CD4-positive, alpha-beta T cell (primary cell): ENCODE results near the gene HMCN1. TPM values are rescaled to one million over a fixed set of nuclear protein-coding genes. Genes with fewer than 3 reads are reported as not detected.

ENCODE experiments used
- ATAC-seq: fragments of 200-7000 bp; cut with Tn5 transposase; one replicate; pipeline ENCODE4 v1.10.0; 2022; ENCODE audit warnings: mild to moderate bottlenecking; ENCODE audit not compliant: poor library complexity
- CTCF ChIA-PET: fragments of 350-600 bp; sonication (Branson Sonifier 250); formaldehyde crosslinking; loops from one replicate; lab custom pipeline; 2021; ENCODE audit warnings: antibody characterized with exemption, inconsistent platforms; lab: Charles Lee
- POLR2A ChIA-PET: fragments of 350-600 bp; sonication (Branson Sonifier 250); formaldehyde crosslinking; loops from one replicate; lab custom pipeline; 2021; ENCODE audit warnings: antibody characterized with exemption, inconsistent platforms; lab: Charles Lee
- DNase-seq, 14 experiments: peaks; one replicate each; pipeline ENCODE4 v3.0.0-alpha.2; 2013 to 2020; ENCODE audit warnings: mixed read lengths in 2 of 14
- H3K27ac ChIP-seq, 2 donors: one replicate each; pipeline versions ENCODE4 v1.5.1 to v1.7.0; 2013; ENCODE audit warnings: low read length in 2 of 2, low read depth in 1 of 2, mild to moderate bottlenecking in 1 of 2
- H3K27me3 ChIP-seq, 2 experiments: 1 replicate in 1 of 2; 2 replicates in 1 of 2; pipeline versions ENCODE4 v1.6.1 to v1.7.0; 2013; ENCODE audit warnings: low read length in 2 of 2, control low read depth in 1 of 2, mild to moderate bottlenecking in 1 of 2, moderate library complexity in 1 of 2; ENCODE audit not compliant: insufficient read depth in 2 of 2, control insufficient read depth in 1 of 2
- H3K36me3 ChIP-seq: one replicate; pipeline ENCODE4 v1.6.1; 2013; ENCODE audit warnings: low read length, control low read depth; ENCODE audit not compliant: insufficient read depth
- H3K4me1 ChIP-seq: one replicate; pipeline ENCODE4 v1.6.1; 2013; ENCODE audit warnings: low read length, control low read depth; ENCODE audit not compliant: insufficient read depth
- H3K4me3 ChIP-seq: one replicate; pipeline ENCODE4 v1.5.1; 2013; ENCODE audit warnings: mild to moderate bottlenecking, low read length, moderate library complexity
- H3K9me3 ChIP-seq, 2 experiments: 1 replicate in 1 of 2; 2 replicates in 1 of 2; pipeline versions ENCODE4 v1.6.1 to v1.7.0; 2013; ENCODE audit warnings: low read length in 2 of 2, mild to moderate bottlenecking in 2 of 2, control low read depth in 1 of 2, moderate library complexity in 1 of 2; ENCODE audit not compliant: control insufficient read depth in 1 of 2, insufficient read depth in 1 of 2
- H3K27ac Mint-ChIP-seq: one replicate; pipeline ENCODE4 v1.8.0; 2020; ENCODE audit warnings: mixed read lengths
- H3K27me3 Mint-ChIP-seq: one replicate; pipeline ENCODE4 v1.8.0; 2021; ENCODE audit warnings: mixed read lengths
- H3K36me3 Mint-ChIP-seq: one replicate; pipeline ENCODE4 v1.8.0; 2021; ENCODE audit warnings: low read depth, mixed read lengths
- H3K4me1 Mint-ChIP-seq: one replicate; pipeline ENCODE4 v1.8.0; 2021; ENCODE audit warnings: low read depth, mixed read lengths
- H3K4me3 Mint-ChIP-seq: one replicate; pipeline ENCODE4 v1.8.0; 2020; ENCODE audit warnings: mild to moderate bottlenecking, mixed read lengths
- H3K9me3 Mint-ChIP-seq: one replicate; pipeline ENCODE4 v1.8.0; 2020; ENCODE audit warnings: mixed read lengths
- intact Hi-C, 2 experiments: fragments of 100-400 bp; cut with DNase I in 1 of 2; cut with micrococcal nuclease in 1 of 2; formaldehyde crosslinking; loops; one replicate each; pipeline versions ENCODE4 v1.15.1 to v1.9.0; 2023 to 2025; cut with DNase I, micrococcal nuclease
- total RNA-seq, 174 experiments: library from RNA in 2 of 174; stranded (reverse) in 2 of 174; gene quantifications; one replicate each; pipeline ENCODE4 v1.2.3 and lab custom pipeline; 2021 to 2026
- TF ChIP-seq, protein P1 (sequence below): fragments of 200-600 bp; IDR thresholded peaks from one replicate; pipeline ENCODE4 v1.8.0; 2022; ENCODE audit warnings: antibody characterized with exemption, mild to moderate bottlenecking

HMCN1 gene
- total RNA-seq, 2 experiments from 2014 or later: 0.14 TPM

DNA sequence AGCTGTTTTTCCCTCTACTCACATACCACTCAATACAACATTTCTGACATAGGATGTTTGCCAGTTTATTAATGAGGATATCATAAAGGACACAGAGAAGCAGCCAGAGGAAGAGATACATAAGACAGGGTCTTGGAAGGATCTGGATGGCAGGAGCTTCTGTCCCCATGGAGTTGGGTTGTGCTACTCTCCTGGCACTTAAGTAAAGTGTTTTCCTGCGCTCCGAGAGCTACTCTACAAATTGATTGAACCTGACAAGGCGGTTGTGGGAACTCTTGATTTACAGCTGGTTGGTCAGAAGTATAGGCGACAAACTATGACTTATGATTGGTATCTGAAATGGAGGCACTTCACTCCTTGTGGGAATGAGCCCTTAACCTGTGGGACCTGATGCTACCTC, 208.8 kb downstream of the HMCN1 start:
- H3K4me1 ChIP-seq: no peaks in the 10 kb centered on the region
- H3K4me3 ChIP-seq: no peak overlapping the region
- DNase-seq (no peak), ATAC-seq (no peak)
- H3K27me3 ChIP-seq: no peaks in the 10 kb centered on the region
- H3K36me3 Mint-ChIP-seq: no peaks in the 10 kb centered on the region
- intact Hi-C loops: no loop called here
- no peak overlapping the region for H3K4me3 Mint-ChIP-seq
- H3K27me3 Mint-ChIP-seq: peaks cover 4% of the 10 kb centered on the region
- CTCF ChIA-PET: interaction anchor here (1.2 kb wide), 1 partner anchor 15 kb away, joined by 3 read pairs; no protein-coding TSS in a partner anchor
- no peaks in the 10 kb centered on the region for H3K9me3 ChIP-seq
- no peaks in the 10 kb centered on the region for H3K36me3 ChIP-seq
- TF ChIP-seq, protein P1, sequence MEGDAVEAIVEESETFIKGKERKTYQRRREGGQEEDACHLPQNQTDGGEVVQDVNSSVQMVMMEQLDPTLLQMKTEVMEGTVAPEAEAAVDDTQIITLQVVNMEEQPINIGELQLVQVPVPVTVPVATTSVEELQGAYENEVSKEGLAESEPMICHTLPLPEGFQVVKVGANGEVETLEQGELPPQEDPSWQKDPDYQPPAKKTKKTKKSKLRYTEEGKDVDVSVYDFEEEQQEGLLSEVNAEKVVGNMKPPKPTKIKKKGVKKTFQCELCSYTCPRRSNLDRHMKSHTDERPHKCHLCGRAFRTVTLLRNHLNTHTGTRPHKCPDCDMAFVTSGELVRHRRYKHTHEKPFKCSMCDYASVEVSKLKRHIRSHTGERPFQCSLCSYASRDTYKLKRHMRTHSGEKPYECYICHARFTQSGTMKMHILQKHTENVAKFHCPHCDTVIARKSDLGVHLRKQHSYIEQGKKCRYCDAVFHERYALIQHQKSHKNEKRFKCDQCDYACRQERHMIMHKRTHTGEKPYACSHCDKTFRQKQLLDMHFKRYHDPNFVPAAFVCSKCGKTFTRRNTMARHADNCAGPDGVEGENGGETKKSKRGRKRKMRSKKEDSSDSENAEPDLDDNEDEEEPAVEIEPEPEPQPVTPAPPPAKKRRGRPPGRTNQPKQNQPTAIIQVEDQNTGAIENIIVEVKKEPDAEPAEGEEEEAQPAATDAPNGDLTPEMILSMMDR: no peak
- peaks cover 2% of the 10 kb centered on the region for H3K9me3 Mint-ChIP-seq
- no peak overlapping the region for H3K27ac ChIP-seq
- H3K27ac Mint-ChIP-seq: no peak overlapping the region
- H3K4me1 Mint-ChIP-seq: no peaks in the 10 kb centered on the region
- POLR2A ChIA-PET: no interaction called here

DNA sequence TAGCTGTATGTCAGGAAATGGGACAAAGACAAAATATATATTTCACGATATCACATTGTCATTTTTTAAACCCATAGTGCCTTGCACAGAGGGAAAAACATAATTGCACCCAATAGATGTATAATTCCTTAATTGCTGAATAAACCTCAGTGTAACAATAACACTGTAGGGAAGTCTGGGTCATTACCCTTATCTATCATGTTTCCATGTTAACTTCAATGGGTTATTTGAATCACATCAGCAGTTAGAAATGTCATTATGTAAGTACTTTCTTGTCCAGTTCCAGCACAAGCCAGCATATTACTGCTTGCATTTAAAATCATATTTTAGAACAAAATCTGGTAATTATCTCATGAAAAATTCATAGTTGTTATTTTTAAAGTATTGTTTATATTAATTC, 222.7 kb downstream of the HMCN1 start:
- no peak for DNase-seq
- POLR2A ChIA-PET: no interaction called here
- no peaks in the 10 kb centered on the region for H3K36me3 ChIP-seq
- H3K27ac ChIP-seq: no peak overlapping the region
- intact Hi-C loops: no loop called here
- Mint-ChIP-seq H3K4me3 (no peak overlapping the region), H3K9me3 (no peaks in the 10 kb centered on the region), H3K27me3 (peaks cover 10% of the 10 kb centered on the region), H3K4me1 (no peaks in the 10 kb centered on the region), H3K36me3 (no peaks in the 10 kb centered on the region), H3K27ac (no peak overlapping the region)
- CTCF ChIA-PET: no interaction called here
- TF ChIP-seq, protein P1: no peak
- H3K9me3 ChIP-seq: no peaks in the 10 kb centered on the region
- no peak for ATAC-seq
- no peak overlapping the region for H3K4me3 ChIP-seq
- H3K4me1 ChIP-seq: no peaks in the 10 kb centered on the region
- no peaks in the 10 kb centered on the region for H3K27me3 ChIP-seq

DNA sequence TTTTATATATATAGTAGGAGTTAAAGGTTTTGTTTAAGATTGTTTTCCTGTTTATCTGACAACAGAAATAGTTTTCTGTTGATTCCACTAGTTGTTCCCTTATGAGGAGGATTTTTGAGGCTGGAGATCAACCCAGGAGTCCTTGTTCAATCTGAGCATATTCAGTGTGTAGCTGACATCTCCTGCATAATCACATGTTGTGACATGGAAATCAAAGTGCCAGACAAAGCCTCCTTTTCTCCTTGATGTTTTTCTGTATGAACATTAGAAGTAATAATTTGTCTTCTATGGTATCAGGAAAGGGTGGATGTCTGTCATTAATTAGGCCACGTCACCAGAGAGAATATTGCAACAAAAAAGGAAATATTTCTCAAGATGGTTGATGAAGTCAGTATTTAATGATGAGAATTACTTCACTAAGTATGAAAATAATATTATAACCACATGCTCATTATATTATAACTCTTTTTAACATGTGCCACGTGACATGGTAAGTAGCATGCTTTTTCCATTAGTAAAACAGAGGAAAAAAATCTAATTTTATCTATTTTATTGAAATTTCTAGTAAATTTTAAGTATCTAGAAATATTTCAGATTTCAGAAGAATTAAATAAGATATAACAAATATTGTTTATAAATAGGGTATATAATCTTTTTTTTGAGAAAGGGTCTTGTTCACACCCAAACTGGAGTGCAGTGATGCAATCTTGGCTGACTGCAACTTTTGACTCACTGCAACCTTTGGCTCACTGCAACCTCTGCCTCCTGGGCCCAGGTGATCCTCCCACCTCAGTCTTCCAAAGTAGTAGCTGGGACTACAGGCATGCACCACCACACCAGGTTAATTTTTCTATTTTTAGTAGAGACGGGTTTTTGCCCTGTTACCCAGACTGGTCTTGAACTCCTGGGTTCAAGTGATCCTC, 223.5 kb downstream of the HMCN1 start:
- DNase-seq (no peak), ATAC-seq (no peak)
- Histone ChIP-seq H3K36me3 (no peaks in the 10 kb centered on the region), H3K4me1 (no peaks in the 10 kb centered on the region), H3K9me3 (no peaks in the 10 kb centered on the region), H3K4me3 (no peak overlapping the region), H3K27me3 (no peaks in the 10 kb centered on the region), H3K27ac (no peak overlapping the region)
- H3K4me3 Mint-ChIP-seq: no peak overlapping the region
- no peak overlapping the region for H3K27ac Mint-ChIP-seq
- no peaks in the 10 kb centered on the region for H3K9me3 Mint-ChIP-seq
- no peaks in the 10 kb centered on the region for H3K4me1 Mint-ChIP-seq
- no peaks in the 10 kb centered on the region for H3K36me3 Mint-ChIP-seq
- ChIA-PET POLR2A (no interaction called here), CTCF (no interaction called here)
- TF ChIP-seq, protein P1: no peak
- intact Hi-C loops: no loop called here
- H3K27me3 Mint-ChIP-seq: peaks cover 13% of the 10 kb centered on the region
